Spleen (tissue), 7 donors: ENCODE measurements around the gene RNPEP.

Experiments used
- POLR2A ChIP-seq, 3 donors: fragments of 450-650 bp; IDR thresholded peaks; one replicate each; pipeline ENCODE4 v1.5.1; 2017; ENCODE audit warnings: antibody characterized with exemption in 3 of 3, mild to moderate bottlenecking in 1 of 3
- POLR2AphosphoS5 ChIP-seq, 3 donors: sonication (generic); formaldehyde crosslinking; IDR thresholded peaks; one replicate each; pipeline ENCODE4 v1.5.1; 2017; ENCODE audit warnings: antibody characterized with exemption in 3 of 3
- TF ChIP-seq, protein P1 (sequence below), 11 experiments: fragments of 200-600 bp in 7 of 11; fragments of 450-650 bp in 4 of 11; sonication (generic) in 4 of 11; IDR thresholded peaks in 8 of 11; conservative IDR thresholded peaks in 3 of 11; 1 replicate in 7 of 11; 2 replicates in 4 of 11; pipeline versions ENCODE4 v1.4.0 to v1.8.0; 2016 to 2021; ENCODE audit warnings: antibody characterized with exemption in 11 of 11, inconsistent platforms in 4 of 11, mild to moderate bottlenecking in 1 of 11
- donor health status: DM: no; HTN: no; CAD: no; lungs with moderate emphysema.
- donor health status: DM: no; HTN: no; CAD: no.
- donor health status: DM: no; HTN: no; CAD: no.

DNA sequence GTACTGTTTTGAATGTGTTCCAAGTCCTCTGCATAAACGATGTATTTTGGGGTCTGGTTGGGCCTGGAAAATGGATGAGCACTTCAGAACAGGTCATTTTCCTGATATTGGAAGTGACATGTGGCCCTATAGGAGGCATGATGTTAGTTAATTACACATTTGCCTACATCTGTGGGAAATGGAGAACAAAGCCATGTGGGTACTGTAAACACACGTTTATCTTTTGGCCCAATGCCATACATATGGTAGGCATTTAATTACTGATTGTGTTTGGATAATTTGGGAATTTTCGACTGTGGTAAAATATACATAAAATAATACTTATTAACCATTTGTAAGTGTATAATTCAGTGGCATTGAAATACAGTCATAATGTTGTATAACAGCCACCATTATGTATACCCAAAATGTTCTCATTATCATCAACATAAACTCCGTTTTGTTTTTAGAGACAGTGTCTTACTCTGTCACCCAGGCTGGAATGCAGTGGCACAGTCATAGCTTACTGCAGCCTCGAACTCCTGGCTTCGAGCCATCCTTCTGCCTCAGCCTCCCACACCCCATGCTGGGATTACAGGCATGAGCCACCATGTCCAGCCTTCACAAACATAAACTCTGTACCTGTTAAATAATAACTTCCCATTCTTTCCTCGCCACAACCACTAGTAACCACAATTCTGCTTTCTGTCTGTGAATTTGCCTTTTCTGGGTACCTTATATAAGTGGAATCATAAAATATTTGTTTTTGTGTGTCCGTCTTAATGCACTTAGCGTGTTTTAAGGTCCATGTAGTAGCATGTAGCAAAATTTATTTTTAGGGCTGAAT lies 11.9 kb upstream of the RNPEP start:
- TF ChIP-seq, protein P1, sequence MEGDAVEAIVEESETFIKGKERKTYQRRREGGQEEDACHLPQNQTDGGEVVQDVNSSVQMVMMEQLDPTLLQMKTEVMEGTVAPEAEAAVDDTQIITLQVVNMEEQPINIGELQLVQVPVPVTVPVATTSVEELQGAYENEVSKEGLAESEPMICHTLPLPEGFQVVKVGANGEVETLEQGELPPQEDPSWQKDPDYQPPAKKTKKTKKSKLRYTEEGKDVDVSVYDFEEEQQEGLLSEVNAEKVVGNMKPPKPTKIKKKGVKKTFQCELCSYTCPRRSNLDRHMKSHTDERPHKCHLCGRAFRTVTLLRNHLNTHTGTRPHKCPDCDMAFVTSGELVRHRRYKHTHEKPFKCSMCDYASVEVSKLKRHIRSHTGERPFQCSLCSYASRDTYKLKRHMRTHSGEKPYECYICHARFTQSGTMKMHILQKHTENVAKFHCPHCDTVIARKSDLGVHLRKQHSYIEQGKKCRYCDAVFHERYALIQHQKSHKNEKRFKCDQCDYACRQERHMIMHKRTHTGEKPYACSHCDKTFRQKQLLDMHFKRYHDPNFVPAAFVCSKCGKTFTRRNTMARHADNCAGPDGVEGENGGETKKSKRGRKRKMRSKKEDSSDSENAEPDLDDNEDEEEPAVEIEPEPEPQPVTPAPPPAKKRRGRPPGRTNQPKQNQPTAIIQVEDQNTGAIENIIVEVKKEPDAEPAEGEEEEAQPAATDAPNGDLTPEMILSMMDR (IDR thresholded peaks at IDR 0.05 in 8 of 11, conservative IDR thresholded peaks at IDR 0.05 in 3 of 11) = no peak
- TF ChIP-seq POLR2A (IDR thresholded peaks at IDR 0.05) (no peak), POLR2AphosphoS5 (IDR thresholded peaks at IDR 0.05) (no peak)
